Nephron (organoid): ENCODE results near the gene LRRC19.

ENCODE experiments used
- H3K27ac Mint-ChIP-seq, 3 experiments: 2 replicates each; pipeline ENCODE4 v1.8.0; 2020; ENCODE audit warnings: mixed read lengths in 3 of 3, mild to moderate bottlenecking in 2 of 3, moderate library complexity in 1 of 3
- H3K27me3 Mint-ChIP-seq: 2 replicates; pipeline ENCODE4 v1.8.0; 2021; ENCODE audit warnings: low read depth, mild to moderate bottlenecking, moderate library complexity, mixed read lengths
- H3K36me3 Mint-ChIP-seq: 2 replicates; pipeline ENCODE4 v1.8.0; 2020; ENCODE audit warnings: low read depth, mixed read lengths
- H3K4me1 Mint-ChIP-seq: 2 replicates; pipeline ENCODE4 v1.8.0; 2020; ENCODE audit warnings: mixed read lengths
- H3K4me3 Mint-ChIP-seq, 3 experiments: 2 replicates each; pipeline ENCODE4 v1.8.0; 2020; ENCODE audit warnings: mild to moderate bottlenecking in 3 of 3, mixed read lengths in 3 of 3, moderate library complexity in 2 of 3
- H3K9me3 Mint-ChIP-seq: 2 replicates; pipeline ENCODE4 v1.8.0; 2020; ENCODE audit warnings: mixed read lengths
- CTCF ChIP-seq, 3 experiments: fragments of 200-600 bp; sonication (generic); IDR thresholded peaks; one replicate each; pipeline ENCODE4 v1.5.0; 2021; ENCODE audit warnings: antibody characterized with exemption in 3 of 3; ENCODE audit not compliant: unreplicated experiment in 3 of 3

The LRRC19 gene

GRCh38 chr9:26974927-26975326, 30.5 kb downstream of the LRRC19 start:
- H3K4me1 Mint-ChIP-seq: peaks cover 19% of the 10 kb centered on the region
- no peak for TF ChIP-seq CTCF (IDR thresholded peaks at IDR 0.05; ENCODE audit: unreplicated experiment in 3 of 3)
- no peak overlapping the region for H3K27ac Mint-ChIP-seq
- peaks cover 38% of the 10 kb centered on the region for H3K36me3 Mint-ChIP-seq
- H3K27me3 Mint-ChIP-seq: no peaks in the 10 kb centered on the region
- H3K9me3 Mint-ChIP-seq: peaks cover under 1% of the 10 kb centered on the region
- H3K4me3 Mint-ChIP-seq: no peak overlapping the region

GRCh38 chr9:26973989-26974388, 31.5 kb downstream of the LRRC19 start:
- no peak for TF ChIP-seq CTCF (IDR thresholded peaks at IDR 0.05; ENCODE audit: unreplicated experiment in 3 of 3)
- Mint-ChIP-seq H3K4me1 (peaks cover 19% of the 10 kb centered on the region), H3K4me3 (no peak overlapping the region), H3K27ac (no peak overlapping the region), H3K36me3 (peaks cover 48% of the 10 kb centered on the region), H3K27me3 (no peaks in the 10 kb centered on the region), H3K9me3 (peaks cover 6% of the 10 kb centered on the region)

- H3K4me1 Mint-ChIP-seq: peaks cover 18% of the 10 kb centered on the region
- peaks cover 19% of the 10 kb centered on the region for H3K9me3 Mint-ChIP-seq
- no peak overlapping the region for H3K4me3 Mint-ChIP-seq
- no peaks in the 10 kb centered on the region for H3K27me3 Mint-ChIP-seq
- TF ChIP-seq CTCF (IDR thresholded peaks at IDR 0.05; ENCODE audit: unreplicated experiment in 3 of 3): no peak
- no peak overlapping the region for H3K27ac Mint-ChIP-seq
- H3K36me3 Mint-ChIP-seq: peaks cover 68% of the 10 kb centered on the region
Measured at GRCh38 chr9:26971721-26972120, 33.8 kb downstream of the LRRC19 start.

- Mint-ChIP-seq H3K9me3 (no peaks in the 10 kb centered on the region), H3K27me3 (no peaks in the 10 kb centered on the region), H3K27ac (peak overlapping the region; percentile 99 to 100 (median 100)), H3K36me3 (peaks cover 13% of the 10 kb centered on the region), H3K4me1 (peaks cover 10% of the 10 kb centered on the region), H3K4me3 (peak overlapping the region; percentile 93 to 98 (median 96))
- TF ChIP-seq CTCF (IDR thresholded peaks at IDR 0.05; ENCODE audit: unreplicated experiment in 3 of 3): no peak
Measured at GRCh38 chr9:26956860-26957233, 48.6 kb downstream of the LRRC19 start.

GRCh38 chr9:26955921-26956859, 49.3 kb downstream of the LRRC19 start, which contains the start of gene IFT74:
Gene IFT74 (plus strand): TSS chr9:26956412. CDS start chr9:26961968, 5,556 bp downstream.
- peak within 1 kb of the TSS; percentile 99 to 100 (median 100) for H3K27ac Mint-ChIP-seq
- peaks cover 7% of the 10 kb centered on the region for H3K36me3 Mint-ChIP-seq
- no peaks in the 10 kb centered on the region for H3K9me3 Mint-ChIP-seq
- peak within 1 kb of the TSS; percentile 93 to 98 (median 96) for H3K4me3 Mint-ChIP-seq
- H3K4me1 Mint-ChIP-seq: peaks cover 10% of the 10 kb centered on the region
- no peak for TF ChIP-seq CTCF (IDR thresholded peaks at IDR 0.05; ENCODE audit: unreplicated experiment in 3 of 3)
- no peaks in the 10 kb centered on the region for H3K27me3 Mint-ChIP-seq
